Stomach smooth muscle (tissue), 2 donors: ENCODE results near the gene JMJD6.

Experiments used
- H3K27ac ChIP-seq: one replicate; pipeline ENCODE4 v1.7.0; 2013; ENCODE audit warnings: mild to moderate bottlenecking, low read length, inconsistent platforms
- H3K27me3 ChIP-seq, 2 donors: one replicate each; pipeline ENCODE4 v1.7.0; 2013; ENCODE audit warnings: low read length in 2 of 2; ENCODE audit not compliant: insufficient read depth in 2 of 2, control insufficient read depth in 1 of 2
- H3K36me3 ChIP-seq, 2 donors: one replicate each; pipeline ENCODE4 v1.7.0; 2013; ENCODE audit warnings: low read length in 2 of 2; ENCODE audit not compliant: control insufficient read depth in 2 of 2, insufficient read depth in 2 of 2
- H3K4me1 ChIP-seq: one replicate; pipeline ENCODE4 v1.7.0; 2013; ENCODE audit warnings: low read length; ENCODE audit not compliant: control insufficient read depth, insufficient read depth
- H3K4me3 ChIP-seq, 2 donors: one replicate each; pipeline ENCODE4 v1.7.0; 2013; ENCODE audit warnings: low read length in 2 of 2
- H3K9ac ChIP-seq, 2 donors: one replicate each; pipeline ENCODE4 v1.7.0; 2013; ENCODE audit warnings: low read length in 2 of 2, mild to moderate bottlenecking in 1 of 2
- H3K9me3 ChIP-seq, 2 donors: one replicate each; pipeline ENCODE4 v1.7.0; 2013; ENCODE audit warnings: low read length in 2 of 2; ENCODE audit not compliant: control insufficient read depth in 2 of 2
- donor health status: healthy.
- donor health status: Pancreatic carcinoma.

The JMJD6 gene

GRCh38 chr17:76670020-76670717 lies 56.2 kb downstream of the JMJD6 start:
- no peaks in the 10 kb centered on the region for H3K9me3 ChIP-seq
- peaks cover 0 to 2% of the 10 kb centered on the region in 2 donors for H3K27me3 ChIP-seq
- peaks cover 0 to 3% of the 10 kb centered on the region in 2 donors for H3K36me3 ChIP-seq
- H3K4me3 ChIP-seq, result no peak overlapping the region
- peaks cover 13% of the 10 kb centered on the region for H3K4me1 ChIP-seq
- no peak overlapping the region for H3K9ac ChIP-seq
- no peak overlapping the region for H3K27ac ChIP-seq
